Neural cell (in vitro differentiated cells): ENCODE data around the gene CDH3. TPM values are rescaled to one million over a fixed set of nuclear protein-coding genes. Genes with fewer than 3 reads are reported as not detected.

Experiments
- H2AFZ ChIP-seq: fragments of 200-600, 300-800 bp; sonication (generic), shearing (Covaris generic); 2 replicates; pipeline ENCODE4 v1.6.0; 2014; ENCODE audit warnings: low read depth, mild to moderate bottlenecking, antibody characterized with exemption, low read length, moderate library complexity
- H3F3A ChIP-seq: fragments of 200-600 bp; shearing (Covaris generic); 2 replicates; pipeline ENCODE4 v1.6.1; 2016; ENCODE audit warnings: mild to moderate bottlenecking, moderate library complexity, mixed read lengths, antibody characterized with exemption, low read length; ENCODE audit not compliant: insufficient read depth, poor library complexity, severe bottlenecking
- H3K27ac ChIP-seq: fragments of 200-600, 300-800 bp; sonication (generic), shearing (Covaris generic); 2 replicates; pipeline ENCODE4 v1.5.1; 2014; ENCODE audit warnings: mild to moderate bottlenecking, low read length, moderate library complexity
- H3K27me3 ChIP-seq: fragments of 300-800, 200-600 bp; sonication (generic), shearing (Covaris generic); 2 replicates; pipeline ENCODE4 v1.6.0; 2014; ENCODE audit warnings: mild to moderate bottlenecking, low read depth, low read length, moderate library complexity; ENCODE audit not compliant: insufficient read depth
- H3K36me3 ChIP-seq: fragments of 300-800, 200-600 bp; sonication (generic), shearing (Covaris generic); 2 replicates; pipeline ENCODE4 v1.5.1; 2014; ENCODE audit warnings: mild to moderate bottlenecking, antibody characterized with exemption, low read length, moderate library complexity; ENCODE audit not compliant: insufficient read depth
- H3K4me2 ChIP-seq: fragments of 300-800, 200-600 bp; sonication (generic), shearing (Covaris generic); 2 replicates; pipeline ENCODE4 v1.6.0; 2014; ENCODE audit warnings: mild to moderate bottlenecking, low read length
- H3K4me3 ChIP-seq: fragments of 300-800, 200-600 bp; sonication (generic), shearing (Covaris generic); 2 replicates; pipeline ENCODE4 v1.5.1; 2014; ENCODE audit warnings: mild to moderate bottlenecking, low read length, moderate library complexity
- H3K79me2 ChIP-seq: fragments of 200-600 bp; shearing (Covaris generic); replicated peaks from 2 replicates; pipeline ENCODE4 v1.6.0; 2014; ENCODE audit warnings: mild to moderate bottlenecking, low read length, moderate library complexity; ENCODE audit not compliant: insufficient read depth
- H3K9ac ChIP-seq: fragments of 300-800, 200-600 bp; sonication (generic), shearing (Covaris generic); 2 replicates; pipeline ENCODE4 v1.6.1; 2016; ENCODE audit warnings: mild to moderate bottlenecking, low read length, mixed read lengths
- H3K9me2 ChIP-seq: fragments of 200-600 bp; shearing (Covaris generic); 2 replicates; pipeline ENCODE4 v1.6.1; 2016; ENCODE audit warnings: mild to moderate bottlenecking, low read length, mixed read lengths; ENCODE audit not compliant: insufficient read depth
- H3K9me3 ChIP-seq: fragments of 200-600, 300-800 bp; sonication (generic), shearing (Covaris generic); 2 replicates; pipeline ENCODE4 v1.6.1; 2016; ENCODE audit warnings: mild to moderate bottlenecking, mixed run types, low read length, moderate library complexity, mixed read lengths
- H4K20me1 ChIP-seq: fragments of 200-600 bp; shearing (Covaris generic); 2 replicates; pipeline ENCODE4 v1.6.1; 2016; ENCODE audit warnings: mild to moderate bottlenecking, mixed run types; ENCODE audit not compliant: insufficient read depth
- EP300 ChIP-seq: fragments of 450-650 bp; conservative IDR thresholded peaks from 2 replicates; pipeline ENCODE4 v1.6.1; 2014; ENCODE audit warnings: antibody characterized with exemption, mild to moderate bottlenecking, moderate library complexity; ENCODE audit not compliant: poor library complexity, severe bottlenecking
- EZH2 ChIP-seq: fragments of 200-600, 300-800 bp; shearing (Covaris generic), sonication (generic); IDR thresholded peaks from 2 replicates; pipeline ENCODE4 v1.6.1; 2014; ENCODE audit warnings: antibody characterized with exemption, low read length, borderline replicate concordance, mild to moderate bottlenecking; ENCODE audit not compliant: insufficient read depth, poor library complexity, severe bottlenecking
- MXI1 ChIP-seq: fragments of 450-650 bp; conservative IDR thresholded peaks from 2 replicates; pipeline ENCODE4 v1.6.1; 2014; ENCODE audit warnings: antibody characterized with exemption, mild to moderate bottlenecking; ENCODE audit not compliant: poor library complexity, severe bottlenecking
- POLR2AphosphoS5 ChIP-seq: IDR thresholded peaks from 2 replicates; pipeline ENCODE4 v1.6.1; 2012
- RAD21 ChIP-seq: fragments of 450-650 bp; conservative IDR thresholded peaks from 2 replicates; pipeline ENCODE4 v1.6.1; 2014; ENCODE audit warnings: antibody characterized with exemption, mild to moderate bottlenecking, moderate library complexity
- SMC3 ChIP-seq: fragments of 450-650 bp; conservative IDR thresholded peaks from 2 replicates; pipeline ENCODE4 v1.6.1; 2014; ENCODE audit warnings: antibody characterized with exemption, mild to moderate bottlenecking, moderate library complexity; ENCODE audit not compliant: poor library complexity
- TAF1 ChIP-seq: IDR thresholded peaks from 2 replicates; pipeline ENCODE4 v1.6.1; 2012; ENCODE audit warnings: low read depth
- polyA plus RNA-seq: library from polyadenylated mRNA; depleted of rRNA; stranded (reverse); fragments of >200 nt; gene quantifications from 2 replicates; pipeline ENCODE4 v1.2.3, GENCODE V29; 2014
- TF ChIP-seq, protein P1 (sequence below): fragments of 450-650 bp; IDR thresholded peaks from 2 replicates; pipeline ENCODE4 v1.5.1; 2014; ENCODE audit warnings: antibody characterized with exemption, mild to moderate bottlenecking, moderate library complexity; ENCODE audit not compliant: poor library complexity, severe bottlenecking
- TF ChIP-seq, protein P2 (sequence below): IDR thresholded peaks from 2 replicates; pipeline ENCODE4 v1.6.1; 2012; ENCODE audit warnings: borderline replicate concordance

CDH3 gene
- polyA plus RNA-seq, 1 donor from 2014 or later = 9.1 TPM

DNA sequence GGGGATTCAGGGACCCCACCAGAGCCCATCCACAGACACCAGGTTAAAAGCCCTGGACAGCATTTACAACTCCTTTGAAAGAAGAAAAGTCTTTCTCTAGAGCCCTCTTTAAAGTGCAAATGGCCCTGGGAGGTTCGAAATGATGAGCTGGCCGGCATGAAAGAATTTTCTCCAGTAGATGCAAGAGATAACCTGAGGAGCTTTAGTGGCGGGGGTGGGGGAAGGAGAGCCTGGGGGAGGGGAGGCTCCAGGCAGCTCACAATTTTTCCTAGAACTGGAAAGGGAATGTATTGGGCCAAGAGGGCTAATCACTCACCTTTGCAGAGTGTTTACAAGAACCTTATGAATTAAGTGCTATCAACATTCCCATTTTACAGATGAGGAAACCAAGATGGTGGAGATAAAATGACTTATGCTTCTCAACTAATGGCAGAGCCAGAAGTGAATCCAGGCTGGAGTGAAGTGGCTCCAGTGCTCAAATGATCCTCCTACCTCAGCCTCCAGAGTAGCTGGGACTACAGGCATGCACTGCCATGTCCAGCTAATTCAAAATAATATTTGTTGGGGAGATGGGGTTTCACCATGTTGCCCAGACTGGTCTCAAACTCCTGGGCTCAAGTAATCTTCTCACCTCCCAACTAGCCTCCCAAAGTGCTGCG, 87.8 kb downstream of the CDH3 start:
- H3K9me3 ChIP-seq = no peaks in the 10 kb centered on the region
- H3K27me3 ChIP-seq = peaks cover 25% of the 10 kb centered on the region
- H3K36me3 ChIP-seq = no peaks in the 10 kb centered on the region
- no peaks in the 10 kb centered on the region for H3K79me2 ChIP-seq
- H3K9me2 ChIP-seq = no peaks in the 10 kb centered on the region
- H3F3A ChIP-seq = no peaks in the 10 kb centered on the region
- TF ChIP-seq SMC3 (no peak), TAF1 (no peak)
- TF ChIP-seq, protein P1, sequence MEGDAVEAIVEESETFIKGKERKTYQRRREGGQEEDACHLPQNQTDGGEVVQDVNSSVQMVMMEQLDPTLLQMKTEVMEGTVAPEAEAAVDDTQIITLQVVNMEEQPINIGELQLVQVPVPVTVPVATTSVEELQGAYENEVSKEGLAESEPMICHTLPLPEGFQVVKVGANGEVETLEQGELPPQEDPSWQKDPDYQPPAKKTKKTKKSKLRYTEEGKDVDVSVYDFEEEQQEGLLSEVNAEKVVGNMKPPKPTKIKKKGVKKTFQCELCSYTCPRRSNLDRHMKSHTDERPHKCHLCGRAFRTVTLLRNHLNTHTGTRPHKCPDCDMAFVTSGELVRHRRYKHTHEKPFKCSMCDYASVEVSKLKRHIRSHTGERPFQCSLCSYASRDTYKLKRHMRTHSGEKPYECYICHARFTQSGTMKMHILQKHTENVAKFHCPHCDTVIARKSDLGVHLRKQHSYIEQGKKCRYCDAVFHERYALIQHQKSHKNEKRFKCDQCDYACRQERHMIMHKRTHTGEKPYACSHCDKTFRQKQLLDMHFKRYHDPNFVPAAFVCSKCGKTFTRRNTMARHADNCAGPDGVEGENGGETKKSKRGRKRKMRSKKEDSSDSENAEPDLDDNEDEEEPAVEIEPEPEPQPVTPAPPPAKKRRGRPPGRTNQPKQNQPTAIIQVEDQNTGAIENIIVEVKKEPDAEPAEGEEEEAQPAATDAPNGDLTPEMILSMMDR = no peak
- H3K9ac ChIP-seq = no peak overlapping the region
- H3K27ac ChIP-seq = no peak overlapping the region
- H3K4me2 ChIP-seq = no peak overlapping the region
- no peak overlapping the region for H3K4me3 ChIP-seq
- H2AFZ ChIP-seq = no peak overlapping the region
- H4K20me1 ChIP-seq = no peaks in the 10 kb centered on the region

DNA sequence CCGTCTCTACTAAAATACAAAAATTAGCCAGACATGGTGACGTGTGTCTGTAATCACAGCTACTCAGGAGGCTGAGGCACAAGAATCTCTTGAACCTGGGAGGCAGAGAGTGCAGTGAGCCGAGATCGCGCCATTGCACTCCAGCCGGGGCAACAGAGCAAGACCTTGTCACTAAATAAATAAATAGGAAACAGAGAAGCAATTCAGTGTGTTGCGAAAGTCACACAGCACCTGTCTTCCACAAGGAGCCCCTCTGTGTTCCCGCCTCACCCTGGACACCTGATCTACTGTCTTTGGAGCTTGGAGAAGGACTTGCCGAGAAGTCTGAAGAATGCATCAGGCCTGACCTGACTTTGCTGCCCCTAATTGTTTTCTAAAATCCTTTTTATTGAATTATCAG, 88.5 kb downstream of the CDH3 start:
- no peak overlapping the region for H3K4me3 ChIP-seq
- no peak overlapping the region for H2AFZ ChIP-seq
- no peak overlapping the region for H3K9ac ChIP-seq
- no peaks in the 10 kb centered on the region for H4K20me1 ChIP-seq
- H3K9me2 ChIP-seq = no peaks in the 10 kb centered on the region
- H3K27me3 ChIP-seq = peaks cover 32% of the 10 kb centered on the region
- no peaks in the 10 kb centered on the region for H3K36me3 ChIP-seq
- no peak overlapping the region for H3K4me2 ChIP-seq
- no peaks in the 10 kb centered on the region for H3F3A ChIP-seq
- no peaks in the 10 kb centered on the region for H3K9me3 ChIP-seq
- H3K27ac ChIP-seq = no peak overlapping the region
- no peaks in the 10 kb centered on the region for H3K79me2 ChIP-seq
- TF ChIP-seq TAF1 (no peak), SMC3 (no peak), EP300 (no peak), EZH2 (no peak), POLR2AphosphoS5 (no peak), MXI1 (no peak), RAD21 (no peak)
- TF ChIP-seq, protein P2, sequence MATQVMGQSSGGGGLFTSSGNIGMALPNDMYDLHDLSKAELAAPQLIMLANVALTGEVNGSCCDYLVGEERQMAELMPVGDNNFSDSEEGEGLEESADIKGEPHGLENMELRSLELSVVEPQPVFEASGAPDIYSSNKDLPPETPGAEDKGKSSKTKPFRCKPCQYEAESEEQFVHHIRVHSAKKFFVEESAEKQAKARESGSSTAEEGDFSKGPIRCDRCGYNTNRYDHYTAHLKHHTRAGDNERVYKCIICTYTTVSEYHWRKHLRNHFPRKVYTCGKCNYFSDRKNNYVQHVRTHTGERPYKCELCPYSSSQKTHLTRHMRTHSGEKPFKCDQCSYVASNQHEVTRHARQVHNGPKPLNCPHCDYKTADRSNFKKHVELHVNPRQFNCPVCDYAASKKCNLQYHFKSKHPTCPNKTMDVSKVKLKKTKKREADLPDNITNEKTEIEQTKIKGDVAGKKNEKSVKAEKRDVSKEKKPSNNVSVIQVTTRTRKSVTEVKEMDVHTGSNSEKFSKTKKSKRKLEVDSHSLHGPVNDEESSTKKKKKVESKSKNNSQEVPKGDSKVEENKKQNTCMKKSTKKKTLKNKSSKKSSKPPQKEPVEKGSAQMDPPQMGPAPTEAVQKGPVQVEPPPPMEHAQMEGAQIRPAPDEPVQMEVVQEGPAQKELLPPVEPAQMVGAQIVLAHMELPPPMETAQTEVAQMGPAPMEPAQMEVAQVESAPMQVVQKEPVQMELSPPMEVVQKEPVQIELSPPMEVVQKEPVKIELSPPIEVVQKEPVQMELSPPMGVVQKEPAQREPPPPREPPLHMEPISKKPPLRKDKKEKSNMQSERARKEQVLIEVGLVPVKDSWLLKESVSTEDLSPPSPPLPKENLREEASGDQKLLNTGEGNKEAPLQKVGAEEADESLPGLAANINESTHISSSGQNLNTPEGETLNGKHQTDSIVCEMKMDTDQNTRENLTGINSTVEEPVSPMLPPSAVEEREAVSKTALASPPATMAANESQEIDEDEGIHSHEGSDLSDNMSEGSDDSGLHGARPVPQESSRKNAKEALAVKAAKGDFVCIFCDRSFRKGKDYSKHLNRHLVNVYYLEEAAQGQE = no peak
- TF ChIP-seq, protein P1 = no peak
